Ramos (cell line): ENCODE results near the gene RPRD1A.

ENCODE experiments used
- in situ Hi-C: fragments of 300-500 bp; cut with MboI; formaldehyde crosslinking; loops from one replicate; pipeline ENCODE4 v1.14.3; 2022; ENCODE audit warnings: low sequenced_read_pairs; ENCODE audit not compliant: unreplicated experiment

The RPRD1A gene

GRCh38 chr18:36035253-36035652, 32.1 kb downstream of the RPRD1A start:
- in situ Hi-C loops: no loop called here

GRCh38 chr18:36034299-36034895, 33.0 kb downstream of the RPRD1A start:
- in situ Hi-C loops: no loop called here

- in situ Hi-C loops: no loop called here
Observed at GRCh38 chr18:36031903-36032302, 35.5 kb downstream of the RPRD1A start.

DNA sequence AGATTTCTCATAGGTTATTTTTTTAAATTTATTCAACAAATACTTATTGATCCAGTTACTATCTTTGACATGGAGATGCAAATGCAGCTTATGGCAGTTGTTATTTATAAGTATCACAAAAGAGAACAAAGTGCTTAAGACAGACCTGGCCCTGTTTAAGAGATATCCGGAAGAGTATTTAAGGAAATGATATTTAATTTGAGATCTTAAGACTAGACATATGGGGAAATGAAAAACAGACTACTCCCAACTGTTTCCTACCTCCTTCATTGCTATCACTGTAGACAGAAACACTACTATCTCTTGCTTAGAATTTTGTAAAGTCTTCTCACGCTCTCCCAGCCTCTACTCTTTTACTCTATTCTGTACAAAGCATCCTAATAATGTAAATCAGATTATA, 36.0 kb downstream of the RPRD1A start:
- in situ Hi-C loops: no loop called here

DNA sequence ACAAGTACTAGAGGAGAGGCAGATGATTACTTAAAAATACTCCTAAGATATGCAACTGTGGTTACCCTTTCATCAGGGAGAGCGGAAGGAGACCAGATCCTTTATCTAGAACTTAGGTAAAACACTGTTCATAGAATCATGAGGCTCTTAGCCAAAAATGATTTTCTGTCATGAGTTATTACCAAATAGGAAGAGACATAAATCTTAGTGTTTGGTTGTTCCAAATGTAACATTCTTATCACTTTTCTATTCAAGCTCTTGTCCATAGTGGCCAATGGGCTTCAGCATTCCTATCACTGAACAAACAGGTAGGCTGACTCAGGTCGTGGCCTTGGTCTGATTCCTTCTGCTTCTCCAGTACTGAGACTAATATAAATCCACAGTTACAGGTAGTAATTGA, 38.5 kb downstream of the RPRD1A start:
- in situ Hi-C loops: no loop called here

DNA sequence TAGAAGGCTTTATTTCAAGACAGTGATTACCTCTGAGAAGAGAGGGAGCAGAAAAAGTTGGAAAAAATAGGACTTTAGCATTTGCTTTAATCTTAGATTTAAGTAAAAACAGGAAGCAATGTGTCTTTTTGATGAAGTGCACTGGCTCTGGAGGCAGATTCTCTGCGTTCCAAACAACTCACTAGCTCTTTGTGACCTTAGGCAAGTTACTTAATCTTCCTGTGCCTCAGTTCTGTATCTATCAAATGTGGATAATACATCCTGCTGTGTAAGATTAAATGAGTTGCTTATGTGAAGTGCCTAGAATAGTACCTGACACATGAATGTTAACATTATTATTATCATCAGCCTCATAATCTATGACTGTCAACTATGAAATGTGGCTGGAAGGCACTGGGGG, 42.3 kb downstream of the RPRD1A start:
- in situ Hi-C loops: no loop called here

DNA sequence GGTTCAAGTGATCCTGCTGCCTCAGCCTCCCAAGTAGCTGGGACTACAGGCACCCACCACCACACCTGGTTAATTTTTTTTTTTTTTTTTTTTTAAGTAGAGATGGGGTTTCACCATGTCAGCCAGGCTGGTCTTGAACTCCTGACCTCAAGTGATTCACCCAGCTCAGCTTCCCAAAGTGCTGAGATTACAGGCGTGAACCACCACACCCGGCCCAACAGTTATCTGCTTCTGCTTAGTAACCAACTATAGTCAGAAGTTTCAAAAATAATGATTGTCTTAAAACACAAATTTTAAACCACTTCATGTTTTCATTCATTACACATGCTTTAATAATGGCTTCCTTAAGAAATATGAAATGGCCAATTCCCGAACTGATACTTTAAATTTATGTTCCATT, 43.1 kb downstream of the RPRD1A start:
- in situ Hi-C loops: loop anchor here (5.0 kb wide), 1 partner anchor 258 kb away; no protein-coding TSS in a partner anchor

DNA sequence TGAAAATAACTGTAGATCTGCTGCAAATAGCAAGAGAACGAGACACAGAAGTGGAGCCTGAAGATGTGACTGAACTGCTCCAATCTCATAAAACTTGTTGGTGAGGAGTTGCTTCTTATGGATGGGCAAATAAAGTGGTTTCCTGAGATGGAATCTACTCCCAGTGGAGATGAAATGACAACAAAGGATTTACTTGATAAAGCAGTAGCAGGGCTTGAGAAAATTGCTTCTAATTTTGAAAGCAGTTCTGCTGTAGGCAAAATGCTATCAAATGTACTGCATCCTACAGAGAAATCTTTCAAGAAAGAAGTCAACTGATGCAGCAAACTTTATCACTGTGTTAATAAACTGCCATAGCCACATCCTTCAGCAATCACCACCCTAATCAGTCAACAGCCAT, 44.0 kb downstream of the RPRD1A start:
- in situ Hi-C loops: loop anchor here (5.0 kb wide), 1 partner anchor 259 kb away; no protein-coding TSS in a partner anchor

GRCh38 chr18:36020174-36020711, 47.1 kb downstream of the RPRD1A start:
- in situ Hi-C loops: loop anchor here (5.0 kb wide), 1 partner anchor 262 kb away; no protein-coding TSS in a partner anchor

GRCh38 chr18:36017232-36017631, 50.1 kb downstream of the RPRD1A start:
- in situ Hi-C loops: no loop called here

GRCh38 chr18:36015629-36016028, 51.7 kb downstream of the RPRD1A start:
- in situ Hi-C loops: no loop called here

- in situ Hi-C loops: no loop called here
Observed at GRCh38 chr18:36012891-36013290, 54.5 kb downstream of the RPRD1A start.

DNA sequence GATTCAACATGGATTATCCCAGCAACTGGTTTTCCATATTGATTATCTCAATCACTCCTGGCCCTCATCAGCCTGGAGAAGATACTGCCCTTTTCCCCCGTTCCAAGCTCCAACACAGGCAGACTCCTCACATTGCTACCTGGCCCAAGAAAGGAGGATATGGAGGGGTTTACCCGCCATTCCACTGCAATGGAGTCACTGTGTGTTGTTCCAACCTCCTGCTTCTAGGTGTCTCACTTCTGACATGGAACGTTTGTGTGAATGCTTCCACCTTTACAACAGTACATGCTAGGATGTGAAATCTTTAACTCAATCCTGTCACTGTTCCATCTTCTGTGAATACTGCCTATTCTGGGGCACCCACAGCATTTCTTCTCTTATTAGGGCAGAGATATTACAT, 58.1 kb downstream of the RPRD1A start:
- in situ Hi-C loops: no loop called here

- in situ Hi-C loops: no loop called here
Observed at GRCh38 chr18:36006997-36007396, 60.4 kb downstream of the RPRD1A start.

DNA sequence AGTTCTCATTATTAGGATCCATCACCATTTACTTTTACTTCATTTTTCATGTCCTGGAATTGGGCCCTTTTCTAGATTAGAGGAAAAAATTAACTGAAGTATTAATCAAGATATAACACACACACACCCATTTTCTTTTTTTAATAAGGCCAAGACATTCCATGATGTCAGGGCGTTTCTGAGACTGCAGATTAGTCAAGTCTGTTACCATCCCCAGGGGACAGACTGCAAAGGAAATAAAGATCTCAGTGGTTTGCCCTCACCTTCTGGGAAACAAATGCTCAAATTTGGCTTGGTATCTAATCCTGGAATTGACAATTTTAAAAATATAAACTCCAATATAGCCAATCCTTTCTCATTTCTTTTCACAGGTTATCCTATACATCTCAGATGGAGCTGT, 67.4 kb downstream of the RPRD1A start:
- in situ Hi-C loops: no loop called here

GRCh38 chr18:35998967-35999366, 68.4 kb downstream of the RPRD1A start:
- in situ Hi-C loops: no loop called here

- in situ Hi-C loops: no loop called here
Observed at GRCh38 chr18:35993013-35993412, 74.3 kb downstream of the RPRD1A start.

DNA sequence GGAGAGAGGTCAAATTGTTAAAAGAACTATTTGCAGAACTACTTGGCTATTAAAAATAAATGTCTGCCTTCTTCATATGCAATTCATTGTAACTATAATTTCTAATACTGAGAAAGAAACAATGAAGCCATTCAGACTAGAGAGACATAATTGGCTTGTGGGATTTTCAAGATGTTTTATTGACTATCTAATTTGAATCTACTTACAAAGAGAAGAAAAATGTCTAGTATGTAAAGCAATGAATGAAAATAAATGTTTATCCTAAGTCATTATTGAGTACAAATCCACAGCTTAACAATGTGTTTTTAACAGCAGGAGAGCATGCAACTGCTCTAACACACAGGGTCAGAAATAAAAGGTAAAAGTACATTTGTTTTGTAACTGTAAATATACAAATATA, 75.7 kb downstream of the RPRD1A start:
- in situ Hi-C loops: no loop called here

DNA sequence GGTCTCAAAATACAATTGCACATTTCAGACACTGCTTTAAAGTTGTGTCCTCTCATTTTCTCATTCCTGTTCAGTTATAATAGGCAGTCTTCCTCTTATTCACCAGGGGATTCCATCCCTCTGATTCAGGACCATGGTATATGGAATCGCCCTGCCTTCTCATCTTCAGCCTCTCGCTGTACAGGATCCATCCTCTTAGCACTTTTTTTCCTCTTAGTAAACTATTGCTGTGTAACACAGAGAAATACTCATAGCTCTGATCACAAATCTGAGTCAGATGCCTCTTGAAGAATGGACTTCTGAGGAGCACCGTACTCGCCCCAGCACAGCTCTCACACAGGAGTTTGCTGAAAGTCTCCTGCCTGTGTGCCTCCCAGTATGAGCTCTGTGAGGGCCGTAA, 83.5 kb downstream of the RPRD1A start:
- in situ Hi-C loops: no loop called here

DNA sequence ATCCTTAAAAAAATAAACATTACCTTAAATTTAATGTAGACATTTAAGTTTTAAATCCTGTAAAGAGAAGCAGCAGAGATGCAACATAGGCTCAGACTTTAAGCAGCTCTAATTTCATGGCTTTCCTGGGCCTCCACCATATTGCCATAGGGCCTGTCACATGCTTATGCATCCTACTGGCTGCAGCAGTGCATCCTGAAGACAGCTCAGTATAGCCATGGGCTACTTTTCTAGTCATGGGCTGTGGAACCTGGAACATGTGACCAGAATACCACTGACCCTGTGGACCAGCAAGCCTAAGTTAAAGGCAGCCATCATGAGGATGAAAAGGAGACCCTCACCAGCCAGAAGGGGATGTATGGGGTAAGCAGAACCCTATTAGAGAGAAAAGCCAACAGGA, 84.2 kb downstream of the RPRD1A start:
- in situ Hi-C loops: no loop called here

GRCh38 chr18:35982409-35983114, 84.8 kb downstream of the RPRD1A start:
- in situ Hi-C loops: no loop called here

- in situ Hi-C loops: no loop called here
Observed at GRCh38 chr18:35979112-35979511, 88.2 kb downstream of the RPRD1A start.
